Measurements from ENCODE around the gene RPS13.

- no peak for TF ChIP-seq REST (tag by site-specific recombination; IDR thresholded peaks at IDR 0.05)
- no peak for TF ChIP-seq ZNF174 (tag by site-specific recombination; IDR thresholded peaks at IDR 0.05)
- TF ChIP-seq, protein P1, sequence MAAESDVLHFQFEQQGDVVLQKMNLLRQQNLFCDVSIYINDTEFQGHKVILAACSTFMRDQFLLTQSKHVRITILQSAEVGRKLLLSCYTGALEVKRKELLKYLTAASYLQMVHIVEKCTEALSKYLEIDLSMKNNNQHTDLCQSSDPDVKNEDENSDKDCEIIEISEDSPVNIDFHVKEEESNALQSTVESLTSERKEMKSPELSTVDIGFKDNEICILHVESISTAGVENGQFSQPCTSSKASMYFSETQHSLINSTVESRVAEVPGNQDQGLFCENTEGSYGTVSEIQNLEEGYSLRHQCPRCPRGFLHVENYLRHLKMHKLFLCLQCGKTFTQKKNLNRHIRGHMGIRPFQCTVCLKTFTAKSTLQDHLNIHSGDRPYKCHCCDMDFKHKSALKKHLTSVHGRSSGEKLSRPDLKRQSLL (tag by site-specific recombination; IDR thresholded peaks at IDR 0.05): no peak
- TF ChIP-seq ZSCAN30 (tag by site-specific recombination; IDR thresholded peaks at IDR 0.05): no peak
Measured at GRCh38 chr11:17098658-17099057, 21.2 kb upstream of the RPS13 start.
